Smooth muscle cell (in vitro differentiated cells): Measurements from ENCODE around the gene PRLH. TPM values are rescaled to one million over a fixed set of nuclear protein-coding genes. Genes with fewer than 3 reads are reported as not detected.

Experiments used
- DNase-seq: peaks from one replicate; lab custom pipeline; 2025; ENCODE audit not compliant: unreplicated experiment; lab: John Stamatoyannopoulos, UW
- H2AFZ ChIP-seq: fragments of 200-600 bp; sonication (generic); 2 replicates; pipeline ENCODE4 v1.6.0; 2016; ENCODE audit warnings: antibody characterized with exemption, low read depth, mild to moderate bottlenecking
- H3F3A ChIP-seq: fragments of 200-600 bp; sonication (generic); 2 replicates; pipeline ENCODE4 v1.6.0; 2017; ENCODE audit warnings: antibody characterized with exemption, low read depth
- H3K27ac ChIP-seq: fragments of 200-600 bp; sonication (generic); 2 replicates; pipeline ENCODE4 v1.5.1; 2016; ENCODE audit warnings: low read depth, mild to moderate bottlenecking
- H3K27me3 ChIP-seq: fragments of 200-600 bp; sonication (generic); 2 replicates; pipeline ENCODE4 v1.6.1; 2016; ENCODE audit warnings: low read depth, mild to moderate bottlenecking
- H3K36me3 ChIP-seq: fragments of 200-600 bp; sonication (generic); 2 replicates; pipeline ENCODE4 v1.5.1; 2016; ENCODE audit warnings: low read depth
- H3K4me1 ChIP-seq: fragments of 200-600 bp; sonication (generic); 2 replicates; pipeline ENCODE4 v1.5.1; 2016; ENCODE audit warnings: low read depth
- H3K4me2 ChIP-seq: fragments of 200-600 bp; sonication (generic); 2 replicates; pipeline ENCODE4 v1.6.0; 2016; ENCODE audit warnings: mild to moderate bottlenecking
- H3K4me3 ChIP-seq: fragments of 200-600 bp; sonication (generic); 2 replicates; pipeline ENCODE4 v1.5.1; 2016; ENCODE audit warnings: mild to moderate bottlenecking
- H3K79me2 ChIP-seq: fragments of 200-600 bp; sonication (generic); 2 replicates; pipeline ENCODE4 v1.6.0; 2016; ENCODE audit warnings: low read depth, mild to moderate bottlenecking
- H3K9ac ChIP-seq: fragments of 200-600 bp; sonication (generic); 2 replicates; pipeline ENCODE4 v1.6.0; 2016; ENCODE audit warnings: low read depth
- H3K9me3 ChIP-seq: fragments of 200-600 bp; sonication (generic); replicated peaks from 2 replicates; pipeline ENCODE4 v1.5.1; 2016; ENCODE audit warnings: low read depth
- H4K20me1 ChIP-seq: fragments of 200-600 bp; sonication (generic); 2 replicates; pipeline ENCODE4 v1.6.0; 2016; ENCODE audit warnings: low read depth
- CTCF ChIP-seq: fragments of 200-600 bp; sonication (generic); IDR thresholded peaks from 2 replicates; pipeline ENCODE4 v1.5.1; 2017; ENCODE audit warnings: borderline replicate concordance, mild to moderate bottlenecking, antibody characterized with exemption; ENCODE audit not compliant: insufficient read depth, poor library complexity, severe bottlenecking
- WGBS: methylation state at CpG from one replicate; pipeline ENCODE4 v1.1.7; 2016; ENCODE audit warnings: low lambda C conversion rate; 5-methylcytosine and 5-hydroxymethylcytosine counted together
- polyA plus RNA-seq: library from polyadenylated mRNA; unstranded; fragments of >200 nt; fragmentation: Nextera tagmentation; extraction: Ambion mirVana; gene quantifications from 2 replicates; pipeline ENCODE4 v1.2.1, GENCODE V29; 2016
- total RNA-seq: library from RNA; depleted of rRNA; stranded (reverse); fragments of >200 nt; gene quantifications from 2 replicates; pipeline ENCODE4 v1.2.3, GENCODE V29; 2014

Gene PRLH
- total and polyA plus RNA-seq, 2 experiments from 2014 or later, result not detected

- Histone ChIP-seq H4K20me1 (no peaks in the 10 kb centered on the region), H2AFZ (no peak overlapping the region), H3K27me3 (no peaks in the 10 kb centered on the region), H3K9ac (no peak overlapping the region), H3K4me2 (no peak overlapping the region), H3K79me2 (no peaks in the 10 kb centered on the region), H3F3A (no peaks in the 10 kb centered on the region), H3K9me3 (no peaks in the 10 kb centered on the region), H3K4me3 (no peak overlapping the region), H3K27ac (no peak overlapping the region), H3K4me1 (no peaks in the 10 kb centered on the region), H3K36me3 (no peaks in the 10 kb centered on the region)
- TF ChIP-seq CTCF, result no peak
- WGBS, result 85% methylated on average over 9 of the region's 9 CpGs
- DNase-seq, result no peak
These were observed 1.8 kb downstream of the PRLH start for GRCh38 chr2:237568121-237568660.

GRCh38 chr2:237569041-237569440 lies 2.7 kb downstream of the PRLH start:
- H3K9ac ChIP-seq, result no peak overlapping the region
- no peaks in the 10 kb centered on the region for H4K20me1 ChIP-seq
- H3F3A ChIP-seq, result no peaks in the 10 kb centered on the region
- TF ChIP-seq CTCF, result no peak
- H3K4me1 ChIP-seq, result no peaks in the 10 kb centered on the region
- no peaks in the 10 kb centered on the region for H3K9me3 ChIP-seq
- H3K4me3 ChIP-seq, result no peak overlapping the region
- H3K4me2 ChIP-seq, result no peak overlapping the region
- DNase-seq, result no peak
- H3K79me2 ChIP-seq, result no peaks in the 10 kb centered on the region
- 97% methylated on average over 5 of the region's 5 CpGs for WGBS
- H2AFZ ChIP-seq, result no peak overlapping the region
- H3K27ac ChIP-seq, result no peak overlapping the region
- no peaks in the 10 kb centered on the region for H3K36me3 ChIP-seq
- no peaks in the 10 kb centered on the region for H3K27me3 ChIP-seq

GRCh38 chr2:237569896-237570295 lies 3.5 kb downstream of the PRLH start:
- H3K79me2 ChIP-seq, result no peaks in the 10 kb centered on the region
- H3K27me3 ChIP-seq, result no peaks in the 10 kb centered on the region
- no peak overlapping the region for H2AFZ ChIP-seq
- DNase-seq, result no peak
- TF ChIP-seq CTCF, result no peak
- H3K4me3 ChIP-seq, result no peak overlapping the region
- no peaks in the 10 kb centered on the region for H3K9me3 ChIP-seq
- no peaks in the 10 kb centered on the region for H3K36me3 ChIP-seq
- no peak overlapping the region for H3K9ac ChIP-seq
- H3K4me1 ChIP-seq, result no peaks in the 10 kb centered on the region
- 95% methylated on average over 3 of the region's 3 CpGs for WGBS
- no peak overlapping the region for H3K27ac ChIP-seq
- H4K20me1 ChIP-seq, result no peaks in the 10 kb centered on the region
- H3F3A ChIP-seq, result no peaks in the 10 kb centered on the region
- no peak overlapping the region for H3K4me2 ChIP-seq

GRCh38 chr2:237570776-237571335 lies 4.5 kb downstream of the PRLH start:
- Histone ChIP-seq H3K27ac (no peak overlapping the region), H3K27me3 (no peaks in the 10 kb centered on the region), H3F3A (no peaks in the 10 kb centered on the region), H3K4me2 (no peak overlapping the region), H3K9me3 (no peaks in the 10 kb centered on the region), H3K4me1 (no peaks in the 10 kb centered on the region), H2AFZ (no peak overlapping the region), H3K9ac (no peak overlapping the region), H3K36me3 (no peaks in the 10 kb centered on the region), H3K4me3 (no peak overlapping the region), H4K20me1 (no peaks in the 10 kb centered on the region), H3K79me2 (no peaks in the 10 kb centered on the region)
- no peak for TF ChIP-seq CTCF
- WGBS, result 94% methylated on average over 9 of the region's 9 CpGs
- no peak for DNase-seq
